MM.1S (cell line): ENCODE measurements around the gene CPAMD8.

Experiments
- EZH2 ChIP-seq: fragments of 300-600 bp; sonication (generic); optimal IDR thresholded peaks from 2 replicates; pipeline ENCODE3; 2017; ENCODE audit warnings: low read depth, mild to moderate bottlenecking, antibody characterized with exemption, low read length, mixed read lengths
- EZH2phosphoT487 ChIP-seq: fragments of 300-600 bp; sonication (generic); IDR thresholded peaks from 2 replicates; pipeline ENCODE4 v1.6.1; 2018; ENCODE audit warnings: antibody characterized with exemption, low read length
- TF ChIP-seq, protein P1 (sequence below): fragments of 300-600 bp; sonication (generic); IDR thresholded peaks from 2 replicates; pipeline ENCODE4 v1.5.1; 2016; ENCODE audit warnings: antibody characterized with exemption, low read length, mixed read lengths

DNA sequence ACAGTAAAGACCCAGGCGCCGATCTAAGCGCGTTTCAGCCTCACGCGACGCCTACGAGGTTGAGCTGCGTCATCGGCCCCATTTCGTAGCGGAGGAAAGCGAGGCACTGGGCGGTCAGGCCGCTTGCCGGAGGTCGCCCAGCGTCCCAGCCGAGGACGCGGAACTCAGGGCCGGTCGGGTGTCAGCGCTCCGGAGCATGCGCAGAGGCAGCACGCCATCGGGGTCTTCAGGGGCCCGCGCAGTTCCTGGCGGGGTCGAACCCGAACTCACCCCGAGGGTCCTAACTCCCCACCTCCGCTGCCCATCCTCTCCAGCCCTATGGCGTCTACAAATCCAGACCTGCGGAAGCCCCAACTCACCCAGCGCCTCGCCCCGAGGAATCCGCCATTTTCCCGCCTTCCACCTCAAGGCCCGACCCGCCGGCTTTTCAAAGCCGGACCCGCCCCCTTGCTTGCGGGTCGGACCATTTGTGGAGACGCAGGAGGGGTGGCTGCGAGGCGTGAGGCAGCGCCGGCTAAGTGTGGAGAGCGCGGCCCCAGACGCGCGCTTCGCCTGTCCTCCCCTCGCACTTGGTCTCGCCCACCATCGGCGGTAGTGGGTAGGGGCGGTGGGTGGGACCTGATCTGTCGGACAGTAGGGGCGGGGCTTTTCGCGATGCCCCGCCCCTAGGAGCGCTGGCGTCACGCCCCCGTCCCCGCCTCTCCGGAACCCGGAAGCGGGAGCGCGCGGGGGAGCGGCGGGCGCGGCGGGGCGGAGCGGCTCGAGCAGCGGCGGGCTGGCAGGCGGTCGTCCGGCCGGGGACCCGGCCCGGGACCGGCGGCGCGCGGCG is 48.6 kb upstream of the CPAMD8 start, which contains the start of the genes HAUS8 and MYO9B:
- TF ChIP-seq, protein P1, sequence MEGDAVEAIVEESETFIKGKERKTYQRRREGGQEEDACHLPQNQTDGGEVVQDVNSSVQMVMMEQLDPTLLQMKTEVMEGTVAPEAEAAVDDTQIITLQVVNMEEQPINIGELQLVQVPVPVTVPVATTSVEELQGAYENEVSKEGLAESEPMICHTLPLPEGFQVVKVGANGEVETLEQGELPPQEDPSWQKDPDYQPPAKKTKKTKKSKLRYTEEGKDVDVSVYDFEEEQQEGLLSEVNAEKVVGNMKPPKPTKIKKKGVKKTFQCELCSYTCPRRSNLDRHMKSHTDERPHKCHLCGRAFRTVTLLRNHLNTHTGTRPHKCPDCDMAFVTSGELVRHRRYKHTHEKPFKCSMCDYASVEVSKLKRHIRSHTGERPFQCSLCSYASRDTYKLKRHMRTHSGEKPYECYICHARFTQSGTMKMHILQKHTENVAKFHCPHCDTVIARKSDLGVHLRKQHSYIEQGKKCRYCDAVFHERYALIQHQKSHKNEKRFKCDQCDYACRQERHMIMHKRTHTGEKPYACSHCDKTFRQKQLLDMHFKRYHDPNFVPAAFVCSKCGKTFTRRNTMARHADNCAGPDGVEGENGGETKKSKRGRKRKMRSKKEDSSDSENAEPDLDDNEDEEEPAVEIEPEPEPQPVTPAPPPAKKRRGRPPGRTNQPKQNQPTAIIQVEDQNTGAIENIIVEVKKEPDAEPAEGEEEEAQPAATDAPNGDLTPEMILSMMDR: no peak
- TF ChIP-seq EZH2 (no peak), EZH2phosphoT487 (no peak)
